ENCODE measurements around the gene QSOX1. TPM values are rescaled to one million over a fixed set of nuclear protein-coding genes. Genes with fewer than 3 reads are reported as not detected.

QSOX1 gene
- total RNA-seq, 1 donor from 2014 or later = 156 TPM

GRCh38 chr1:180217006-180217405, 62.3 kb downstream of the QSOX1 start:
- Histone ChIP-seq H3K9ac (ENCODE audit: low read length) (no peak overlapping the region), H2AFZ (ENCODE audit: low read depth, low read length) (no peak overlapping the region), H3K36me3 (ENCODE audit: insufficient read depth, low read length) (no peaks in the 10 kb centered on the region), H3K27ac (ENCODE audit: low read depth, low read length) (no peak overlapping the region), H3K4me3 (ENCODE audit: insufficient read depth, low read depth, low read length) (no peak overlapping the region), H3K4me2 (ENCODE audit: low read length) (no peak overlapping the region), H3K79me2 (ENCODE audit: insufficient read depth, low read length) (no peaks in the 10 kb centered on the region), H3K4me1 (ENCODE audit: insufficient read depth, low read length) (no peaks in the 10 kb centered on the region), H3K9me3 (ENCODE audit: insufficient read depth, low read depth, low read length) (no peaks in the 10 kb centered on the region), H3K27me3 (ENCODE audit: insufficient read depth, low read length) (peaks cover under 1% of the 10 kb centered on the region), H4K20me1 (ENCODE audit: insufficient read depth, low read length) (no peaks in the 10 kb centered on the region)
- Mint-ChIP-seq H3K4me3 (ENCODE audit: unreplicated experiment) (no peak overlapping the region), H3K36me3 (ENCODE audit: low read depth, unreplicated experiment) (no peaks in the 10 kb centered on the region), H3K27ac (ENCODE audit: unreplicated experiment) (no peak overlapping the region), H3K9me3 (ENCODE audit: unreplicated experiment) (peaks cover 2% of the 10 kb centered on the region), H3K4me1 (ENCODE audit: low read depth, unreplicated experiment) (no peaks in the 10 kb centered on the region), H3K27me3 (ENCODE audit: low read depth, unreplicated experiment) (peaks cover 52% of the 10 kb centered on the region)
- no peak for DNase-seq (ENCODE audit: low read depth)
- TF ChIP-seq EZH2 (IDR thresholded peaks at IDR 0.05; ENCODE audit: insufficient read depth, low read length) (no peak), CTCF (IDR thresholded peaks at IDR 0.05; ENCODE audit: insufficient read depth, low read depth, low read length) (no peak)
- FAIRE-seq = no peak

GRCh38 chr1:180218806-180219765, 64.4 kb downstream of the QSOX1 start:
- H3K9me3 Mint-ChIP-seq (ENCODE audit: unreplicated experiment) = peaks cover 5% of the 10 kb centered on the region
- Histone ChIP-seq H4K20me1 (ENCODE audit: insufficient read depth, low read length) (no peaks in the 10 kb centered on the region), H3K9ac (ENCODE audit: low read length) (no peak overlapping the region), H2AFZ (ENCODE audit: low read depth, low read length) (no peak overlapping the region), H3K27me3 (ENCODE audit: insufficient read depth, low read length) (peaks cover 18% of the 10 kb centered on the region), H3K9me3 (ENCODE audit: insufficient read depth, low read depth, low read length) (no peaks in the 10 kb centered on the region), H3K79me2 (ENCODE audit: insufficient read depth, low read length) (no peaks in the 10 kb centered on the region), H3K4me2 (ENCODE audit: low read length) (no peak overlapping the region), H3K36me3 (ENCODE audit: insufficient read depth, low read length) (no peaks in the 10 kb centered on the region), H3K4me3 (ENCODE audit: insufficient read depth, low read depth, low read length) (no peak overlapping the region), H3K27ac (ENCODE audit: low read depth, low read length) (no peak overlapping the region), H3K4me1 (ENCODE audit: insufficient read depth, low read length) (no peaks in the 10 kb centered on the region)
- DNase-seq (ENCODE audit: low read depth) (no peak), FAIRE-seq (no peak)
- no peak overlapping the region for H3K4me3 Mint-ChIP-seq (ENCODE audit: unreplicated experiment)
- no peaks in the 10 kb centered on the region for H3K36me3 Mint-ChIP-seq (ENCODE audit: low read depth, unreplicated experiment)
- H3K27me3 Mint-ChIP-seq (ENCODE audit: low read depth, unreplicated experiment) = peaks cover 64% of the 10 kb centered on the region
- H3K27ac Mint-ChIP-seq (ENCODE audit: unreplicated experiment) = no peak overlapping the region
- H3K4me1 Mint-ChIP-seq (ENCODE audit: low read depth, unreplicated experiment) = no peaks in the 10 kb centered on the region
- TF ChIP-seq EZH2 (IDR thresholded peaks at IDR 0.05; ENCODE audit: insufficient read depth, low read length) (no peak), CTCF (IDR thresholded peaks at IDR 0.05; ENCODE audit: insufficient read depth, low read depth, low read length) (no peak)

- FAIRE-seq = no peak
- peaks cover 5% of the 10 kb centered on the region for H3K9me3 Mint-ChIP-seq (ENCODE audit: unreplicated experiment)
- H2AFZ ChIP-seq (ENCODE audit: low read depth, low read length) = no peak overlapping the region
Observed at GRCh38 chr1:180219776-180220175, 65.1 kb downstream of the QSOX1 start.

More at GRCh38 chr1:180219776-180220175, 65.1 kb downstream of the QSOX1 start:
- Histone ChIP-seq H3K27ac (ENCODE audit: low read depth, low read length) (no peak overlapping the region), H3K9me3 (ENCODE audit: insufficient read depth, low read depth, low read length) (no peaks in the 10 kb centered on the region), H3K79me2 (ENCODE audit: insufficient read depth, low read length) (no peaks in the 10 kb centered on the region), H3K4me2 (ENCODE audit: low read length) (no peak overlapping the region), H3K36me3 (ENCODE audit: insufficient read depth, low read length) (no peaks in the 10 kb centered on the region), H3K4me1 (ENCODE audit: insufficient read depth, low read length) (no peaks in the 10 kb centered on the region), H3K27me3 (ENCODE audit: insufficient read depth, low read length) (peaks cover 25% of the 10 kb centered on the region), H3K9ac (ENCODE audit: low read length) (no peak overlapping the region), H4K20me1 (ENCODE audit: insufficient read depth, low read length) (no peaks in the 10 kb centered on the region), H3K4me3 (ENCODE audit: insufficient read depth, low read depth, low read length) (no peak overlapping the region)
- Mint-ChIP-seq H3K27me3 (ENCODE audit: low read depth, unreplicated experiment) (peaks cover 71% of the 10 kb centered on the region), H3K36me3 (ENCODE audit: low read depth, unreplicated experiment) (no peaks in the 10 kb centered on the region), H3K4me1 (ENCODE audit: low read depth, unreplicated experiment) (no peaks in the 10 kb centered on the region), H3K27ac (ENCODE audit: unreplicated experiment) (no peak overlapping the region), H3K4me3 (ENCODE audit: unreplicated experiment) (no peak overlapping the region)
- no peak for DNase-seq (ENCODE audit: low read depth)
- TF ChIP-seq CTCF (IDR thresholded peaks at IDR 0.05; ENCODE audit: insufficient read depth, low read depth, low read length) = no peak
- TF ChIP-seq EZH2 (IDR thresholded peaks at IDR 0.05; ENCODE audit: insufficient read depth, low read length) = no peak

Measured in astrocyte (in vitro differentiated cells and primary cell).